Panc1 (cell line): ENCODE measurements around the gene HS1BP3. TPM values are rescaled to one million over a fixed set of nuclear protein-coding genes. Genes with fewer than 3 reads are reported as not detected.

ENCODE experiments used
- ATAC-seq: fragments of 200-7000 bp; cut with Tn5 transposase; 2 replicates; pipeline ENCODE4 v1.9.1; 2020; ENCODE audit warnings: mild to moderate bottlenecking, moderate library complexity
- BruUV-seq: library from RNA; stranded (reverse); fragments of 400-500 nt; replicated peaks from 2 replicates; lab custom pipeline; 2021; lab: Mats Ljungman, UMichigan
- CTCF ChIA-PET: fragments of 300-600 bp; sonication (Branson Sonifier 250); formaldehyde crosslinking; loops from one replicate; lab custom pipeline; 2022; ENCODE audit warnings: antibody characterized with exemption; lab: Charles Lee
- POLR2A ChIA-PET: fragments of 300-600 bp; sonication (Branson Sonifier 250); formaldehyde crosslinking; loops from one replicate; lab custom pipeline; 2022; ENCODE audit warnings: antibody characterized with exemption; lab: Charles Lee
- DNase-seq: peaks from one replicate; pipeline ENCODE4 v3.0.0-alpha.2; 2010; ENCODE audit warnings: low read depth, low spot score
- H3K27ac ChIP-seq: 2 replicates; pipeline ENCODE4 v1.5.1; 2011; ENCODE audit warnings: mild to moderate bottlenecking, low read length, inconsistent platforms
- H3K27me3 ChIP-seq: fragments of 200-500 bp; sonication (Bioruptor generic); 2 replicates; pipeline ENCODE4 v1.6.0; 2014; ENCODE audit warnings: low read length, inconsistent platforms; ENCODE audit not compliant: control insufficient read depth, insufficient read depth
- H3K36me3 ChIP-seq: fragments of 200-500 bp; sonication (Bioruptor generic); 2 replicates; pipeline ENCODE4 v1.5.1; 2014; ENCODE audit warnings: inconsistent platforms, mild to moderate bottlenecking, low read length, moderate library complexity; ENCODE audit not compliant: control insufficient read depth, insufficient read depth
- H3K4me1 ChIP-seq: 2 replicates; pipeline ENCODE4 v1.5.1; 2011; ENCODE audit warnings: inconsistent platforms, mild to moderate bottlenecking, low read length, moderate library complexity; ENCODE audit not compliant: control insufficient read depth, insufficient read depth
- H3K4me3 ChIP-seq, 2 experiments: 2 replicates each; pipeline ENCODE4 v1.5.1; 2011 to 2012; ENCODE audit warnings: low read depth in 2 of 2, low read length in 2 of 2, mild to moderate bottlenecking in 2 of 2, inconsistent platforms in 1 of 2, moderate library complexity in 1 of 2
- H3K9me3 ChIP-seq: fragments of 200-500 bp; sonication (Bioruptor generic); 2 replicates; pipeline ENCODE4 v1.5.1; 2014; ENCODE audit warnings: low read depth, mild to moderate bottlenecking, inconsistent platforms, low read length, moderate library complexity; ENCODE audit not compliant: control insufficient read depth, insufficient read depth
- CTCF ChIP-seq: fragments of 450-650 bp; IDR thresholded peaks from 2 replicates; pipeline ENCODE4 v1.5.1; 2017; ENCODE audit warnings: mild to moderate bottlenecking
- POLR2AphosphoS5 ChIP-seq: IDR thresholded peaks from 2 replicates; pipeline ENCODE4 v1.6.1; 2012; ENCODE audit warnings: mild to moderate bottlenecking, low read depth, low read length, moderate library complexity
- REST ChIP-seq, 2 experiments: IDR thresholded peaks; 2 replicates each; pipeline ENCODE4 v1.6.1; 2011 to 2012; ENCODE audit warnings: low read depth in 2 of 2, control low read depth in 1 of 2, low read length in 1 of 2, mild to moderate bottlenecking in 1 of 2, moderate library complexity in 1 of 2; ENCODE audit not compliant: insufficient read depth in 1 of 2
- SIN3A ChIP-seq: IDR thresholded peaks from 2 replicates; pipeline ENCODE4 v1.6.1; 2012; ENCODE audit warnings: low read depth, mild to moderate bottlenecking, low read length, moderate library complexity, borderline replicate concordance; ENCODE audit not compliant: insufficient read depth
- TCF7L2 ChIP-seq: IDR thresholded peaks from 2 replicates; pipeline ENCODE4 v1.6.1; 2011; ENCODE audit warnings: mild to moderate bottlenecking, low read depth, low read length, inconsistent platforms
- in situ Hi-C: cut with HindIII; loops from 2 replicates; pipeline ENCODE4 v1.10.0; 2016; ENCODE audit warnings: low sequenced_read_pairs, low pct_unique_long_range_greater_than_20kb
- intact Hi-C: fragments of 100-400 bp; cut with micrococcal nuclease; formaldehyde crosslinking; loops from one replicate; pipeline ENCODE4 v1.10.0; 2022; ENCODE audit not compliant: unreplicated experiment
- total RNA-seq: library from RNA; stranded (reverse); gene quantifications from one replicate; pipeline ENCODE4 v1.2.1, GENCODE V29; 2021; ENCODE audit not compliant: unreplicated experiment

HS1BP3 gene
- total RNA-seq, 1 experiment from 2014 or later, result 46.1 TPM

GRCh38 chr2:20673686-20674308, 22.9 kb upstream of the HS1BP3 start:
- Histone ChIP-seq H3K27ac (no peak overlapping the region), H3K4me3 (no peak overlapping the region), H3K4me1 (no peaks in the 10 kb centered on the region), H3K9me3 (no peaks in the 10 kb centered on the region), H3K27me3 (no peaks in the 10 kb centered on the region), H3K36me3 (no peaks in the 10 kb centered on the region)
- POLR2A ChIA-PET, result no interaction called here
- intact Hi-C loops, result no loop called here
- in situ Hi-C loops, result no loop called here
- DNase-seq, result no peak
- CTCF ChIA-PET, result no interaction called here
- no peak for TF ChIP-seq POLR2AphosphoS5
- TF ChIP-seq CTCF, result no peak
- TF ChIP-seq TCF7L2, result no peak
- no peak for TF ChIP-seq SIN3A
- ATAC-seq, result no peak
- no TSS peak for BruUV-seq

GRCh38 chr2:20672201-20672951, 21.5 kb upstream of the HS1BP3 start:
- Histone ChIP-seq H3K4me3 (no peak overlapping the region), H3K27ac (no peak overlapping the region), H3K36me3 (no peaks in the 10 kb centered on the region), H3K4me1 (no peaks in the 10 kb centered on the region), H3K9me3 (no peaks in the 10 kb centered on the region), H3K27me3 (no peaks in the 10 kb centered on the region)
- no TSS peak for BruUV-seq
- in situ Hi-C loops (no loop called here), intact Hi-C loops (no loop called here)
- no peak for TF ChIP-seq CTCF
- no peak for TF ChIP-seq TCF7L2
- TF ChIP-seq SIN3A, result no peak
- TF ChIP-seq POLR2AphosphoS5, result no peak
- TF ChIP-seq REST (IDR thresholded peaks at IDR 0.05; ENCODE audit: insufficient read depth in 1 of 2, low read depth in 2 of 2, low read length in 1 of 2), result no peak
- DNase-seq (no peak), ATAC-seq (no peak)
- ChIA-PET POLR2A (no interaction called here), CTCF (no interaction called here)
